Measurements from ENCODE around the gene ARHGAP15.

GRCh38 chr2:143668234-143668633, 539.0 kb downstream of the ARHGAP15 start:
- TF ChIP-seq, protein P1, sequence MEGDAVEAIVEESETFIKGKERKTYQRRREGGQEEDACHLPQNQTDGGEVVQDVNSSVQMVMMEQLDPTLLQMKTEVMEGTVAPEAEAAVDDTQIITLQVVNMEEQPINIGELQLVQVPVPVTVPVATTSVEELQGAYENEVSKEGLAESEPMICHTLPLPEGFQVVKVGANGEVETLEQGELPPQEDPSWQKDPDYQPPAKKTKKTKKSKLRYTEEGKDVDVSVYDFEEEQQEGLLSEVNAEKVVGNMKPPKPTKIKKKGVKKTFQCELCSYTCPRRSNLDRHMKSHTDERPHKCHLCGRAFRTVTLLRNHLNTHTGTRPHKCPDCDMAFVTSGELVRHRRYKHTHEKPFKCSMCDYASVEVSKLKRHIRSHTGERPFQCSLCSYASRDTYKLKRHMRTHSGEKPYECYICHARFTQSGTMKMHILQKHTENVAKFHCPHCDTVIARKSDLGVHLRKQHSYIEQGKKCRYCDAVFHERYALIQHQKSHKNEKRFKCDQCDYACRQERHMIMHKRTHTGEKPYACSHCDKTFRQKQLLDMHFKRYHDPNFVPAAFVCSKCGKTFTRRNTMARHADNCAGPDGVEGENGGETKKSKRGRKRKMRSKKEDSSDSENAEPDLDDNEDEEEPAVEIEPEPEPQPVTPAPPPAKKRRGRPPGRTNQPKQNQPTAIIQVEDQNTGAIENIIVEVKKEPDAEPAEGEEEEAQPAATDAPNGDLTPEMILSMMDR (IDR thresholded peaks at IDR 0.05), result no peak
- TF ChIP-seq POLR2A (IDR thresholded peaks at IDR 0.05), result no peak

All from esophagus squamous epithelium (tissue), 4 donors.